IPS-NIHi11 (cell line): ENCODE results near the gene DUOXA2.
"Not testable (repeated sequence)": the region's sequence is repeated elsewhere in the genome, so short reads cannot be mapped to it uniquely, and the experiment has no call there.

Experiments used
- DNase-seq: peaks from one replicate; pipeline ENCODE4 v3.0.0; 2012; ENCODE audit warnings: mixed read lengths, low spot score

Gene DUOXA2

DNA sequence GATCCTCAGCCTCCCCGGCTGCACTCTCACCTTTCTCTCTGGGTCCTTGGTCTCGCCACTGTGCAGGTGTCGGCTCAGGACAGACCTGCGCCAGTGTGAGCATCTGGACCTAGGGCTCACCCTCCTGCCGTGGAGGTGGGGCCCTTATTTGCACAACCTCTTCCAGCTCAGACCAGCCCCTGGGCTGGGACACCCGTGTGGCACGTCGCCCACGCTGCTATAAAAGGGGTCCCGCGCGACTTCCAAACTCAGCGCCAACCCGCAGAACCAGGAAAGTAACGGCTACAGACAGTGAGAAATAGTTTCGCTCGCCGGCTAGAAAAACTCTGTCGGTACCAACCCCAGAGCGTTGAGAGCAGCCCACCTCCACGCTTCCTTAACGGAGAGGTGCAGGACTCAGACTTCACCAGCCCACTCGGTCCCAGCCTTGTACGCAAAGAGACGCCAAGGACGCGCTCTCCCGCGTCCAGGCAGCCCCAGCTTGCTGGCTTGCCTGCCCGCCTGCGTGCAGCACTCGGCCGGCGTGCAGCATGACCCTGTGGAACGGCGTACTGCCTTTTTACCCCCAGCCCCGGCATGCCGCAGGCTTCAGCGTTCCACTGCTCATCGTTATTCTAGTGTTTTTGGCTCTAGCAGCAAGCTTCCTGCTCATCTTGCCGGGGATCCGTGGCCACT, at the start of gene DUOXA2, which contains the start of gene DUOX2:
Gene DUOXA2, plus strand, starts transcription at position 251 of the 675 bp plus-strand sequence. Its CDS starts 280 bp downstream, at position 531.
Gene DUOX2, minus strand, starts transcription at position 97 of the 675 bp plus-strand sequence. CDS start 761 bp downstream, outside the sequence.
- DNase-seq: no peak

DNA sequence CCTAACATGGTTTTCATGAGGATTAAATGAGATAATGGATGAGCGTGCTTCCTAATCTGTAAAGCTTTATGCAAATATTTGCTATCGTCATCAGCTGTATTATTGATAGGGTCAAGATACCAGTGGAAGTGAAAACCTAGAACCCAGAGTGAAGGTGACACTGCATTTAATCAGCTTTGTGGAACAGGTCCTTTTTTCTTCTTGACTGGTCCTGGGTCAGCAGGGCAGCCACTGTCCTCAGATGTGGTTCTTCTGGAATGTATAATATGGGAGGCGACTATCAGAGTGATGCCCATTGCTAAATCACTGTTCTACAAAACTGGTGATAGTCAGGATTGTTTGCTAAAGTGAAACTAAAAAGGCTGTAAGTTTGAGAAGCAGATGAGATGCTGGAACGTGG, 49.7 kb upstream of the DUOXA2 start:
- DNase-seq: no peak

DNA sequence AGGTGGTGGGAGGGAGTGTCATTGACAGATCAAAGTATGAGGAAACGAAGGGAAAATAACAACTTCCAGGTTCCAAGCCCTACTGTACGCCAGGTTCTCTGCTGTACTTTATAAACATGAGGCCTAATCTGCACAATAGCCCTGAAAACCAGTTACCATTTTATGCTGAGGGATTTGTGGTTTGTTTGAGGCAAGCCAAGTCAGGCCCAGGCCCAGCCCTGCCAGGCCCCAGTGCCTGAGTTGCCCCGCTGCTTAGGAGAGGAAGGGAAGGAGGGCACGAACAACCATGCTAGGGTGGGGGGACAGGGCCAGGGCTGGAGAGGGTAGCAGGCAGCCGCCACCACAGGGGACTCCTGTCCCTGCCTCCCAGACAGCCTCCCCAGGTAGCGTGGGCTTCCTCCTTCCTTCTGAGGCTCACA, 44.2 kb upstream of the DUOXA2 start:
- DNase-seq: not testable (repeated sequence)

- not testable (repeated sequence) for DNase-seq
Observed at GRCh38 chr15:45073602-45074001, 40.5 kb upstream of the DUOXA2 start.

- DNase-seq: not testable (repeated sequence)
Observed at GRCh38 chr15:45075440-45076320, 38.4 kb upstream of the DUOXA2 start.

GRCh38 chr15:45077391-45077790, 36.7 kb upstream of the DUOXA2 start:
- not testable (repeated sequence) for DNase-seq

- not testable (repeated sequence) for DNase-seq
Observed at GRCh38 chr15:45079201-45079600, 34.9 kb upstream of the DUOXA2 start.

DNA sequence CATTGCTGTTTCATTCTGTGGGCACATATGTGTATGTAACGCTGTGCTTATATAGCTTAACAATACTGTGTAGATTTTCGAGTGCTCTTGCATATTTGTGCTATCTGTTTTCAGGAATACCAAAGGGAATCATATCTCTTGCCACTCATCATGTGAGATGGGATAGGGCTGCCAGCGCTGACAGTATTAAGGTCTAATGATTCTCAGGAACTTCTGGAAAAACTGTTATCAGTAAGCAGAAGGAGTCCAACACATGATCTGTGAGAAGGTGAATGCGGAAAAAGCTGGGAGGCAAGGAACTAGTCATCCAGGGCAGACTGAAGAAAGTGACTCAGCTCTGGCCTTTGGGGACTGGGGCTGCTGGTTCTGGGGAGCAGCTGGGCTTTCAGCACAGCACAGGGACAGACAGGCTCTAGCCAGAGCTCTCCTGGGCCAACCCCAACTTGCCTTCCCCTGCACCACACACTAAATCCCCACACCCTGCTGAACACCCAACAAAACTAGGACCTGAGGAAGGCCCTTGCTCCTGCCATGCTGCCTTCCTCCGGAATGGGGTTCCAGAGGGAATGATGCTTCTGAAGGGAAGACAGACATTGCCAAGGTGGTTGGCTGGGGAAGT, 34.4 kb upstream of the DUOXA2 start:
- not testable (repeated sequence) for DNase-seq

GRCh38 chr15:45080593-45080992, 33.5 kb upstream of the DUOXA2 start:
- not testable (repeated sequence) for DNase-seq

- DNase-seq: not testable (repeated sequence)
Observed at GRCh38 chr15:45082412-45082811, 31.7 kb upstream of the DUOXA2 start.

GRCh38 chr15:45083223-45083622, 30.9 kb upstream of the DUOXA2 start:
- no peak for DNase-seq

DNA sequence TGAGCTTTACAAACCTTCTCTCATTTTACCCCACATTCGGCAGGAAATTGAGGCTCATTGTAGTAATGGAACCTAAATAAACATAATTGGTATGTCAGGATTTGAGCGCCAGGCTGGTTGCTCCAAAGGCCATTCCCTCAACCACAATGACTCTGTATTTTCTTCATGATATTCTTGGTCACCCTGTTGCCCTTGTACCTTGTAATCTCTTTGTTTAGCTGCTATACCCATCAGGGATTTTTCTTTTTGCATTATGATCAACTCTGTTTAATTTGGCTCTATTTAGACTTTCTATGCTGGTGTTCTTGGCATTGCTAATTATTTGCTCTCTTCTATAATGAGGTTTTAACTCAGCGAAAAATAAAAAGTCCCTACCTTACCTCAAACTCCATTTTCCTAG, 30.0 kb upstream of the DUOXA2 start:
- DNase-seq: no peak

DNA sequence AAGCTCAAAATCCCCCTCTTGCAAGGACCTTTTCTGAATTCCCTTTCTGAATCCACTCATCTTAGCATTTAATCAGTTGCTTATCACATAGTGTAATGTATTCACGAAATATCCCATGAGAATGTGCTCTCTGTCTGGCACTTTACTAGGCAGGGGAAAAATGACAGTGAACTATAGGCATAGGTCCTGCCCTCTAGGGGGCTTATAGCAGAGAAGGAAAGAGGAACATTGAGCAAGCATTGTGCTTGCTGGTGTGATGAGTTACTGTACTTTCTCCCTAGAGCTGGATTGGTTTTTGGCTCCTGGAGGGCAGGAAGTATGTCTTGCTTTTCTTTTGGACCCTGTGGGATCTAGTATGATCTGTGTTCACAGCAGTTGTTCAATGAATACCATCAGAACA, 26.6 kb upstream of the DUOXA2 start:
- no peak for DNase-seq

- DNase-seq: no peak
Observed at GRCh38 chr15:45088801-45089711, 25.1 kb upstream of the DUOXA2 start.

- DNase-seq: no peak
Observed at GRCh38 chr15:45089712-45090373, 24.3 kb upstream of the DUOXA2 start.

DNA sequence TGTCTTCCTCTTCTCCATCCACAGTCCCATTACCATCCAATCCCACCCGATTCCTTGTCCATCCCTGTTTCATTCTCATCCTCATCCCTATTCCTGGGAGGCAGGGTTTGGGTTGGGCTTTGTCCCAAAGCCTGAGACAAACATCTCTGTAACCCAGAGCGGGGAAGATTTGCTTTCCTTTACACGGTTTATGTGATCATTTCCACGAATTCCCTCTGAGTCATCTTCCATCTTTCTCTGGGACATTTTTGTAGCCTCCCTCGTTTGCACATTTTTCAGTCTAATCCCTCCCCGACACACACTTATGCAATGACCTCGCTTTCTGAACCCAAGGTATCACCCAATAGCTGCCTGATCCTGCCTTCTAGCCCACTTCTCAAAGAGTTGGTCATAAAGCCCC, 23.0 kb upstream of the DUOXA2 start:
- no peak for DNase-seq

GRCh38 chr15:45091576-45091975, 22.6 kb upstream of the DUOXA2 start:
- no peak for DNase-seq

- no peak for DNase-seq
Observed at GRCh38 chr15:45093013-45093412, 21.1 kb upstream of the DUOXA2 start.

DNA sequence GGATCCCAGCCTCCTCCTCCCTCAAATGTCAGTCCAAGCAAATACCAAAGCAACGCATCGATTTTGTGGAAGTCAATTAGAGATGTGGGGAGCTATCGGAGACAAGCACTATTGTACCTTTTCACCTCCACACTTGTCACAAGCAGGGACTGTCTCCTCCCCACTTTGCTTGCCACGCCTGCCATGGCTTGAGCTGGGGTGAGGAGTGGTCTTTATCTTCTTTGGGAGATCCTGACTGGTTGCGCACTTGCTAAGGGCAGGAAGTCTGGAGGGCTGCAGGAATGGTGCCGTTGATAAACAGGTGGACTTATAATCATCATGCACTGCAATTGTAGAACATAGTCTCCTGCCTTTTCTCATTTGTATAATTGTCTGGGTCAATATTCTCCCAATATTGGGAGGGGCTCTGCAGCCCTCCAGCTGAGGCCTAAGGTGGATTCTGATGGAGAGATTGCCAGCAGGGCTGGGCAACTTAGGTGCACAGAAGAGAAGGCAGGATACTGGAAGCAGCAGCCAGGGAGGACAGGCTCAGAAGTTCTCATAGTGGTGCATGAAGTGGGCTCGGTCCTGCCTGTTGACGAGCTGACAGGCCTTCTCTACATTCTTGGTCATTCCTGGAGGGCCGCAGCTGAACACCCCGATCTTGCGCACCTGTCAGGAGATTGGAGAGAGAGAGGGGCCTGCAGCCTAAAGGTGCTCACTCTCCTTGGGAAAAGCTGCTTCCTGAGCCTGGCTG, 20.3 kb upstream of the DUOXA2 start:
- DNase-seq: no peak

GRCh38 chr15:45094358-45094730, 19.8 kb upstream of the DUOXA2 start:
- DNase-seq: no peak
